Bone marrow (tissue), 2 donors: ENCODE results near the gene INTS6.

Experiments
- DNase-seq, 2 donors: peaks; one replicate each; lab custom pipeline; 2025; lab: John Stamatoyannopoulos, UW

INTS6 gene

DNA sequence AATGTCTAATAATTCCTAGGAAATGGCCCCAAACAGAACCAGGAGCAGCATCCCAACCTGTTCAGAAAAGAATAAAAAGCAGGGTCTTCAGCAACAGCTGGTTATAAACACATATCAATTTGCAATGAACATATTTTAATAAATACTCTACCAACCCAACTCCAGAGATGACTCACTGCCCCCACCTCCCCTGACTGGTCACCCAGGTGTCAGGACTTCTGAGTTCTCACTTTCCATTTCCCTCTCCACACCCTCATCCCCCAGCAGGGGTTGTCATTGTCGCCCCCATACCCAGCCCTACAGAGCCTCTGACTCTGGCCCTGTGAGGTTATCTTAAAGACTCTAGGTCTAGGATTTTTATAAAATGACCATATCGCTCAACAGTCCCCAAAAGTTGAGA lies 106.4 kb downstream of the INTS6 start:
- DNase-seq: no peak

DNA sequence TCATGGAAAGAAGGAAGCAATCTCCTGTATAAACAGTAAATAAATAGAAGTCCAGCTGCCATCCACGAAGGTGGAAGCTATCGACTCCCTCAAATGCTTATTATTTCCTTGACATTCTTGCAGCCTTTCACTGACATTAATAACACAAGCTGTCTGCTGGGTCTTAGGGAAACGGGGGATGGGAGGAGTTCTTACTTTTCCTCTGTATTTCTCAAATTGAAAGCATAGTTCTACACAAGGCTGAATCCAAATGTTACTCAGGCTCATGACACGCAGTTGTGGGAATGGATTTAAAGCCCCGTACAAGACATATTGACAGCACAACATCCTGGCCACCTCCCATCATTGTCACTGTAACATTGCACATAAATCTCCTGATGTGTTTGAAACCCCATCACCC lies 109.4 kb downstream of the INTS6 start:
- no peak for DNase-seq

- no peak for DNase-seq
Observed at GRCh38 chr13:51342706-51343105, 110.1 kb downstream of the INTS6 start.

DNA sequence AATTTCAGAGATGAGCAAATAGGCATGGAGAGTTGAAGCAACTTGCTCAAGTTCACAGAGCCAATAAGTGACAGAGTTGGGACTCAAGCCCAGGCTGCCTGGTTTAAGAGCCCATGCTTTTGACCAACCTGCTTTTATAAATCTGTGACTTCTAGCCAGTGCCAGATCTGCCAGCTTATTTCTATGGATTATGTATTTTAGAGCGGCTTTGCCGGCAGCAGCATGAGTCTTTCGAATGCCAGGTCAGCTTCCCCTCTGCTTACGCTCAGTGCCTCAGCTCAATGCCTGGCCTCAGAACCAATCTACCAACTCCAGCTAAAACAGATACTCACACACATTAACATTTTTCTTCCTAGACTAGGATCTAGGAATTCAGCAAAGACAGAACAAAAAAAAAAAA lies 111.0 kb downstream of the INTS6 start:
- no peak for DNase-seq

DNA sequence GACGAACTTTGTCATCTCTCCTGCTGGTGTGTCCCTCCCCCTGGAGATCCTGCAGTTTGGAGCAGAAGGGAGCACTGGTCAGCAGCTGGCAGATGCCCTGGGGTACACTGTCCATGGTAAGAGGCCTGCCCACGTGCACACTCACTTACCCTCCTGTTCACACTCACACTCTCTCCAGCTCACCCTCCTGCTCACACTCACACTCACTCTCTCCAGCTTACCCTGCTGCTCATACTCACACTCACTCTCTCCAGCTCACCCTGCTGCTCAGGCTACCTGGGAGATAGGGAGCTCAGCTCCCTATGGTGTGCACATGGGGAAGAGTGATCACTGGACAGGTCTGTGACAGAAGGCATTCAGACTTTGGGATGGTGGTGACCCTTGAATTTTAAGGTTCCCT lies 111.6 kb downstream of the INTS6 start:
- no peak for DNase-seq

- DNase-seq: no peak
Observed at GRCh38 chr13:51339952-51340732, 112.7 kb downstream of the INTS6 start.

- no peak for DNase-seq
Observed at GRCh38 chr13:51339354-51339753, 113.5 kb downstream of the INTS6 start, which contains the start of gene SERPINE3. TSS of gene SERPINE3 (plus strand) at chr13:51339691. CDS start at chr13:51341092, 1,401 bp downstream.

GRCh38 chr13:51336746-51337145 lies 116.1 kb downstream of the INTS6 start:
- no peak for DNase-seq

DNA sequence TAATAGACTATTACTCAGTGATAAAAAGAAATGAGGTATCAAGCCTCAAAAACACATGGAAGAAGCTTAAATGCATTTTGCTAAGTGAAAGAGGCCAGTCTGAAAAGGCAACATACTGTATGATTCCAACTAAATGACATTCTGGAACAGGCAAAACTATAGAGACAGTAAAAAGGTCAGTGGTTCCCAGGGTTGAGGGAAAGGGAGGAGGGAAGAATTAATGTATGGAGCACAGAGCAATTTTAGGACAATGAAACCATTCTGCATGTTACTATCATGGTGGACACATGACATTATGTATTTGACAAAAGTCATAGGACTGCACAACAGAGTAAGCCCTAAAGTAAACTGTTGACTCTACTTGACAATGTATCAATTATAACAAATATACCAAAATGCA lies 119.0 kb downstream of the INTS6 start:
- no peak for DNase-seq

- no peak for DNase-seq
Observed at GRCh38 chr13:51333421-51333820, 119.4 kb downstream of the INTS6 start.

DNA sequence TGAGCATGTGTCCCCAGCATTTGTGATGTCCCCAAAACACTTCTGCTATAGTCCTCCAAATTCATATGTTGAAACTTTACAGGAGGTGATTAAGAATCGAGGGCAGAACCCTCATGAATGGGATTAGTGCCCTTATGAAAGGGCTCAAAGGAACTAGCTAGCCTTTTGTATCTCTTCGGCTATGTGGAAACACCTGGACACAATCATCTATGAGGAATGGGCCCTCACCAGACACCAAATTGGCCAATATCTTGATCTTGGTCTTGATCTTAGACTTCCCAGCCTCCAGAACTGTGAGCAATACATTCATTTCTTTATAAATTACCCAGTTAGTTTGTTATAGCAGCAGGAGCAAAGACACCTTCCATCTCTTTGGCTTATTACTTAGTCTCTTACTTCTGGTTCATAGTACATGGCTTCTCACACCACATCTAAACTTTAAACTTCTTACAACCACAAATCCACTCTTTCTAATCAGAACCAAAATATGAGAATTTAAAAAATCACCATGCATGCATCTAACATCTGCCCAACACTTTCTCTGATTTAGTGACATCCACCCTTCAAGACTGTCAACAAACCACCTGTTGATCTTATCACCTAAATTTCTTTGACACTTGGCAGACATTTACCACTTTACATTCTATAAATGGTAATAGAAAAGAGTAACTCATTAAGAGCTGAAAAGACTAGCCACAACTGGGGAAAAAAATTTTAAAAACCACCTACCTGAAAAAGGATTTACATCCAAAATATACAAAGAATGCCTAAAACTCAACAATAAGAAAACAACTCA lies 120.1 kb downstream of the INTS6 start:
- no peak for DNase-seq

GRCh38 chr13:51331354-51331861 lies 121.4 kb downstream of the INTS6 start:
- DNase-seq: no peak

- peak in 1 of 2 donors; percentile 39 for DNase-seq
Observed at GRCh38 chr13:51330791-51331190, 122.0 kb downstream of the INTS6 start.

DNA sequence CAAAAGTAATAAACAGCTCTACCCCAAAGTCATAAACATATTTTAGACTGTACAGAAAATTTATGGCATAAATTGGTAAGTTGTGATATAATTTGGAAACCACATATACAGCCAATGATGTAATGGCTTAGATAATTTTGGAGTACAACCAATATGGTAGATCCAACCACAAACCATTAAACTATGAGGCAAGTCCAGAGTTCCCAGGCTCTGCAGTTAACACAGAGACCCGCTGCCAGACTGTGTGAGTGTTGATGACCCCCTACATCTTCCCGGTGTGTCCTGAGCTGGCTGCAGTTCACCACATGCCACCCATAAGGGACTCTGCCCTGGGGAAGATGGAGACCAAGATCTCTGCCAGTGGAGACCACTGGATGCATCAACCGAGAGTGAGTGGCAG lies 123.2 kb downstream of the INTS6 start:
- DNase-seq: no peak

GRCh38 chr13:51328488-51328887 lies 124.3 kb downstream of the INTS6 start:
- DNase-seq: no peak

- DNase-seq: no peak
Observed at GRCh38 chr13:51327961-51328360, 124.9 kb downstream of the INTS6 start.

- DNase-seq: no peak
Observed at GRCh38 chr13:51326777-51327176, 126.1 kb downstream of the INTS6 start.

GRCh38 chr13:51325837-51326236 lies 127.0 kb downstream of the INTS6 start:
- DNase-seq: no peak

- DNase-seq: no peak
Observed at GRCh38 chr13:51324714-51325420, 128.0 kb downstream of the INTS6 start.

- DNase-seq: no peak
Observed at GRCh38 chr13:51323824-51324511, 128.9 kb downstream of the INTS6 start.

DNA sequence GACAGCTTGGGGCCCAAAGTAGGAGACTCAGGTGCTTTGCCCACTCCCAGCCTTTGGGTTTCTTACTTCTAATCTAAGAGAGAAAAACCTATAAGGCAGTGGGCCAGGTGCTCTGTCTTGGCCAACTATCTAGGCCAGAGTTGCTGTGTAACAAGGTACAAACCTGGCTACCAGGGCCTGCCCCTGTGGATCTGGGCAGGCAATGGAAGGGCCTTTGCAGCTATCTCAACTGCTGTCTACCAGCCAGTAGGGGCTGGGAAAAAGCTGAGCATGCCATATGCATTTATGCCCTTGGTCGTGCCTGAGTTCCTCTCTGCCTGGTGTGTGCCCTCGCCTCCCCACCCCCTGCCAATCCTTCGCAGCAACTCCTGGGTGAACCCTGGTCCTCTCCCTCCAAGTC lies 130.0 kb downstream of the INTS6 start:
- no peak for DNase-seq

DNA sequence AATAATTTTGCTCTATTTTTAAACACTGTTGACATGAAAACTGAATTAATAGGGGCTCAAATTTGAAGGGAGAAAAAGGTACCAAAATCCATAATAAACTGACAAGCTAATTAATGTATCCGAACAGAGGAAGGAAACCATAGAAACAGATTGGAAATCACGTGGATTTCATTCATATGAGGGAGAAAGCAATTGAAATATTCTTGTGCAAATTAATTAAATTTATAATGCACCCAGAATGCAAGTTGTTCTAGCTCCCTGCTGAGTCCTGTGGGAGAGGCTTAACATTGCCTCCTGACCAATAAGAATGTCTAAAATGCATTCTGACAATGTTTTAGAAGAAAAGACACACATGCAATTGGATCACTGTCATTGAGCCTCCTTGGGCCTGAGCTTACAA lies 131.0 kb downstream of the INTS6 start:
- no peak for DNase-seq
